T follicular helper cell (primary cell): ENCODE results near the gene ZNF154.
A peak's percentile ranks its signal among the peaks of the same experiment; 100 is the strongest.
"Not testable (repeated sequence)": the region's sequence is repeated elsewhere in the genome, so short reads cannot be mapped to it uniquely, and the experiment has no call there.

Experiments
- DNase-seq: peaks from one replicate; pipeline ENCODE4 v3.0.0-alpha.2; 2020; ENCODE audit warnings: low read depth
- total RNA-seq, 2 experiments: gene quantifications; one replicate each; lab custom pipeline; 2026; lab: John Stamatoyannopoulos, UW

ZNF154 gene
- 4.4 to 8.6 reads per million in 2 experiments for total RNA-seq

GRCh38 chr19:57708641-57709361 is at the start of gene ZNF154:
Gene ZNF154 (minus strand): TSS chr19:57709204. CDS start chr19:57708971, 233 bp downstream.
- DNase-seq, result peak; percentile 22

- DNase-seq, result no peak
These were observed 48.9 kb upstream of the ZNF154 start for GRCh38 chr19:57757941-57758340.

- DNase-seq, result no peak
These were observed 46.0 kb upstream of the ZNF154 start for GRCh38 chr19:57755031-57755430.

GRCh38 chr19:57754091-57754673 is 45.2 kb upstream of the ZNF154 start:
- no peak for DNase-seq

GRCh38 chr19:57748029-57748428 is 39.0 kb upstream of the ZNF154 start:
- DNase-seq, result no peak

- no peak for DNase-seq
These were observed 38.4 kb upstream of the ZNF154 start for GRCh38 chr19:57747472-57747807.

GRCh38 chr19:57746580-57747471 is 37.8 kb upstream of the ZNF154 start, which contains the start of gene ZNF776:
Gene ZNF776 (plus strand): TSS chr19:57746815. CDS start chr19:57747059, 244 bp downstream.
- DNase-seq, result peak; percentile 71

- not testable (repeated sequence) for DNase-seq
These were observed 29.8 kb upstream of the ZNF154 start for GRCh38 chr19:57738770-57739169.

- DNase-seq, result peak; percentile 10
These were observed 29.3 kb upstream of the ZNF154 start for GRCh38 chr19:57738320-57738719.

GRCh38 chr19:57720878-57721277 is 11.9 kb upstream of the ZNF154 start:
- DNase-seq, result no peak

- DNase-seq, result no peak
These were observed 11.0 kb upstream of the ZNF154 start for GRCh38 chr19:57719901-57720519.

GRCh38 chr19:57719424-57719823 is 10.4 kb upstream of the ZNF154 start:
- no peak for DNase-seq

GRCh38 chr19:57712222-57712621 is 3.2 kb upstream of the ZNF154 start:
- DNase-seq, result no peak

GRCh38 chr19:57709616-57710015 is 612 bp upstream of the ZNF154 start:
- no peak for DNase-seq

- DNase-seq, result no peak
These were observed 2.7 kb downstream of the ZNF154 start for GRCh38 chr19:57706346-57706745.

- no peak for DNase-seq
These were observed 7.4 kb downstream of the ZNF154 start for GRCh38 chr19:57701625-57702024.

GRCh38 chr19:57689750-57690149 is 19.3 kb downstream of the ZNF154 start:
- no peak for DNase-seq

- no peak for DNase-seq
These were observed 20.8 kb downstream of the ZNF154 start for GRCh38 chr19:57688011-57688763.

GRCh38 chr19:57687363-57688010 is 21.5 kb downstream of the ZNF154 start:
- DNase-seq, result no peak

GRCh38 chr19:57686727-57687126 is 22.3 kb downstream of the ZNF154 start:
- DNase-seq, result no peak

- DNase-seq, result no peak
These were observed 26.7 kb downstream of the ZNF154 start for GRCh38 chr19:57682226-57682766.
